Measurements from ENCODE around the gene DCHS2.

DCHS2 gene

DNA sequence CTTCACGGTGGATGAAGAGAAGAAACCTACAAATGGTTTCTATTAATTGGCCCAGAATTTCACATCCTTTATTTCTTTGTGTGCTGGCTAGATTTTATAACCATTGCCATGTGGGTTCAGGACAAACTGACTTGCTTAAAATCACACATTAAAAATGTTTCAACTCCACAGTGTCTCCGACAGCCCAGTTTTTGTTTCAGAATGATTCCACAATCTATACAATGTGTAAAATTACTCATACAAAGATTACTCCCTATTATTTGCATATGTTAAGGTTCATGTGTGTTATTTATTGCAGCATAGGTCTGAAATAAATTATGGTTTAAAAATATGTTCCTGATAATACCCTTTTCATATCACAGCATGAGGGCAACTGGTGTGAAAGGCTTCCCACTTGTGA is 20.6 kb downstream of the DCHS2 start:
- DNase-seq (ENCODE audit: low read depth): no peak
- Histone ChIP-seq H3K36me3 (ENCODE audit: control insufficient read depth, insufficient read depth, low read length, severe bottlenecking) (no peaks in the 10 kb centered on the region), H3K4me3 (ENCODE audit: low read length) (no peak overlapping the region), H3K4me1 (ENCODE audit: control insufficient read depth, insufficient read depth, low read length) (peaks cover 17% of the 10 kb centered on the region), H3K27me3 (replicated peaks; ENCODE audit: control insufficient read depth, insufficient read depth, low read length) (no peaks in the 10 kb centered on the region), H3K9ac (ENCODE audit: low read length) (no peak overlapping the region), H3K9me3 (ENCODE audit: control insufficient read depth, low read length) (no peaks in the 10 kb centered on the region)

DNA sequence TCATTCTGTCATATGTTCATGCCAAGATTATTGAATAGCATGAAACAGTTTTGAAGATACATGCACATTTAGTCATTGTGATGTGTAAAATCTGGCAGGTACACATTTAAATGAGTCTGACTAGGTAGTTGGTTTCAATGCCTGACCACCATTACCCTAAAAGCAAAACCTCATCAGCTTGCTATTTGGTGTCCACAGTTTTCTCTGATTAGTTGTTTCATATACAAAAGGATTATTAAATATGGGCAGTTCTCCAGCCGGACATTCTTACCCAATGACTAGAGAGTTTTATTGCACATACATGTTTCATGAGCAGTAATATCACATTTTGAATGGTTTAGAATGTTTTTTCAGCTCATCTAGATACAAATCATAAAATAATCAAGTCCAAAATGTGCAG is 23.7 kb downstream of the DCHS2 start:
- H3K27me3 ChIP-seq (replicated peaks; ENCODE audit: control insufficient read depth, insufficient read depth, low read length): no peaks in the 10 kb centered on the region
- DNase-seq (ENCODE audit: low read depth): no peak
- peaks cover 18% of the 10 kb centered on the region for H3K4me1 ChIP-seq (ENCODE audit: control insufficient read depth, insufficient read depth, low read length)

DNA sequence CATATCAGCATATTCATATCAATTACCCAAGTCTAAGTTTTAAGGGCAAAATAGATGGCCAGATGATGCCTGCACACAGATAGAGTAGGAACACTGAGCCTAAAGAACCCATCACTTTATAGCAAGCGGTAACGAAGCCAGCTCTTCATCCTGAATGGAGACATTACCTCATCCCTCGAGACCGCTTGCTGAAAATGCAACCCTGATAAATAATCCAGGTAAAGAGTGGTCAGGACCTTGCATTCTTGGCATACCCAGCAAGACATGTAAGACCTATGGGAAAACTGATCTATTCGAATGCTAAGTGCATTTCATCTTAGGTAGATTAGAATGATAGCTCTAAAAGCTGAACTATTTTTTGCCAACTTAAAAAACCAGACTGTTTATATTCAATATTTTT is 25.3 kb downstream of the DCHS2 start:
- Histone ChIP-seq H3K27me3 (replicated peaks; ENCODE audit: control insufficient read depth, insufficient read depth, low read length) (no peaks in the 10 kb centered on the region), H3K36me3 (ENCODE audit: control insufficient read depth, insufficient read depth, low read length, severe bottlenecking) (no peaks in the 10 kb centered on the region), H3K4me1 (ENCODE audit: control insufficient read depth, insufficient read depth, low read length) (peaks cover 12% of the 10 kb centered on the region), H3K9ac (ENCODE audit: low read length) (no peak overlapping the region), H3K9me3 (ENCODE audit: control insufficient read depth, low read length) (no peaks in the 10 kb centered on the region), H3K4me3 (ENCODE audit: low read length) (no peak overlapping the region)
- no peak for DNase-seq (ENCODE audit: low read depth)

More for the DNA sequence above, 23.7 kb downstream of the DCHS2 start:
- no peaks in the 10 kb centered on the region for H3K9me3 ChIP-seq (ENCODE audit: control insufficient read depth, low read length)
- no peak overlapping the region for H3K9ac ChIP-seq (ENCODE audit: low read length)
- no peak overlapping the region for H3K4me3 ChIP-seq (ENCODE audit: low read length)
- H3K36me3 ChIP-seq (ENCODE audit: control insufficient read depth, insufficient read depth, low read length, severe bottlenecking): no peaks in the 10 kb centered on the region

DNA sequence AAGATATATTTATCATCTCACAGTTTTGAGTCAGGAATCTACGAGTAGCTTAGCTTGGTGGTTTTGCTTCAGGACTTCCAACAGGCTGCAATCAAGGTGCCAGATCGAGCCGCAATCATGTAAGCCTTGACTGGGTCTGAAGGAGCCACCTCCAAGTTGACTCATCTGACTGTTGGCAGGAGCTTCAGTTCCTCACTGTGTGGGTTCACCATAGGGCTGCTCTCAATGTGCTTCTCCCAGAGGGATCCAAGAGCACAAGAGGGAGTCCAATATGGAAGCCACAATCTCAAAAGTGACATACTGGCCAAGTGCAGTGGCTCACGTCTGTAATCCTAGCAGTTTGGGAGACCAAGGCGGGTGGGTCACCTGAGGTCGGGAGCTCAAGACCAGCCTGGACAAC is 26.5 kb downstream of the DCHS2 start:
- H3K4me3 ChIP-seq (ENCODE audit: low read length): no peak overlapping the region
- H3K9me3 ChIP-seq (ENCODE audit: control insufficient read depth, low read length): no peaks in the 10 kb centered on the region
- no peak for DNase-seq (ENCODE audit: low read depth)
- no peak overlapping the region for H3K9ac ChIP-seq (ENCODE audit: low read length)
- H3K36me3 ChIP-seq (ENCODE audit: control insufficient read depth, insufficient read depth, low read length, severe bottlenecking): no peaks in the 10 kb centered on the region
- H3K4me1 ChIP-seq (ENCODE audit: control insufficient read depth, insufficient read depth, low read length): peaks cover 12% of the 10 kb centered on the region
- no peaks in the 10 kb centered on the region for H3K27me3 ChIP-seq (replicated peaks; ENCODE audit: control insufficient read depth, insufficient read depth, low read length)

DNA sequence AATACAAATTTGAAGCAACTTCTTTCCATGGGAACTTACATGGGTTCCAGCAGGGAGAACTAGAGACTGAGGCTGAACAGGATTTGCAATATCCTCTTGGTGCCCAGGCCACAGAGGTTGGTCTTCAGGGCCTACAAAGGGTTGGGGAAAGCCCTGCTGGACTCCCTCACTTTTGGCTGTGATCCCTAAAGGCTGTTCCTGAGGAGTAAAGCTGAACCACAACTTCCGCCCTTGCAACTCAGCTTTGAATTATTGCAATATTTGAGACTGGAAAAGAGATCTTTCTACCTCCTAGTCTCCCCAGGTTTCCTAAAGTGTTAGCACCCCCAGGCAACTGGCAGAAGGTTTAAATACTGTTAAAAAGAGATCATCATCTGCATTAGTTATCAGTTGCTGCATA is 26.9 kb downstream of the DCHS2 start:
- no peaks in the 10 kb centered on the region for H3K36me3 ChIP-seq (ENCODE audit: control insufficient read depth, insufficient read depth, low read length, severe bottlenecking)
- no peak for DNase-seq (ENCODE audit: low read depth)
- no peaks in the 10 kb centered on the region for H3K27me3 ChIP-seq (replicated peaks; ENCODE audit: control insufficient read depth, insufficient read depth, low read length)
- H3K9me3 ChIP-seq (ENCODE audit: control insufficient read depth, low read length): no peaks in the 10 kb centered on the region
- H3K4me1 ChIP-seq (ENCODE audit: control insufficient read depth, insufficient read depth, low read length): peaks cover 12% of the 10 kb centered on the region
- no peak overlapping the region for H3K4me3 ChIP-seq (ENCODE audit: low read length)
- no peak overlapping the region for H3K9ac ChIP-seq (ENCODE audit: low read length)

DNA sequence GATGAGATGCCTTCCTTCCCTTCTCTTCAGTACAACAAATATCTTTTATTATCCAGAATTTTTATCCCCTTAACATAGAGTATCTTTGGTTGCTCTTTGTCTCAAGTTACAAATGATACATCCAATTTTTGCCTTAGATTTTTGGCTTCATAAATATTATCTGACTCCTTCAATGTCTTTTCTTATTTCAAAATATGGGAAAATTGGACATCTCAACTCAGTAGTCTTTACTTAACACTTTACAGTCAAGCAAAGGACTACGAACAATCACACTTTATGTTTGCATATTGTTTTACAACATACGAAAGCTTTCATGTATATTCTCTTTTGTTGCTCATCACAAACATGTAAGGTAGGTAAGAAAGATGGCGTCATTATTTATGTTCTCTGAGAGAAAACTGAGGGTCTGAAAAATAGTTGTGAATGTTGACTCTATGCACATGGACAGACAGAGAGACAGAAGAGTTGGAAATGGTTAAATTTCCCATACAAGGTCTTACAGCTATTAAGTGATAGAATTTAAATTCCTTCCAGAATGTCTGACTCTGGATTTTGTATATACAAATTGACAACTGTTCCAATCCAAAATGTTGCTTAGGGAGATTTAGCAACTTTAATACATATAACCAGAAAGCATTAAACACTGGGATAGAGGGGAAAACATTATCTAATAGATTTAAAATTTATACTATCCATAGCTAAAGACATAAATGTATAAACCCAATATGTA is 29.4 kb downstream of the DCHS2 start:
- DNase-seq (ENCODE audit: low read depth): no peak
- Histone ChIP-seq H3K9me3 (ENCODE audit: control insufficient read depth, low read length) (no peaks in the 10 kb centered on the region), H3K27me3 (replicated peaks; ENCODE audit: control insufficient read depth, insufficient read depth, low read length) (no peaks in the 10 kb centered on the region), H3K4me1 (ENCODE audit: control insufficient read depth, insufficient read depth, low read length) (peaks cover 14% of the 10 kb centered on the region), H3K36me3 (ENCODE audit: control insufficient read depth, insufficient read depth, low read length, severe bottlenecking) (no peaks in the 10 kb centered on the region), H3K9ac (ENCODE audit: low read length) (no peak overlapping the region), H3K4me3 (ENCODE audit: low read length) (no peak overlapping the region)

DNA sequence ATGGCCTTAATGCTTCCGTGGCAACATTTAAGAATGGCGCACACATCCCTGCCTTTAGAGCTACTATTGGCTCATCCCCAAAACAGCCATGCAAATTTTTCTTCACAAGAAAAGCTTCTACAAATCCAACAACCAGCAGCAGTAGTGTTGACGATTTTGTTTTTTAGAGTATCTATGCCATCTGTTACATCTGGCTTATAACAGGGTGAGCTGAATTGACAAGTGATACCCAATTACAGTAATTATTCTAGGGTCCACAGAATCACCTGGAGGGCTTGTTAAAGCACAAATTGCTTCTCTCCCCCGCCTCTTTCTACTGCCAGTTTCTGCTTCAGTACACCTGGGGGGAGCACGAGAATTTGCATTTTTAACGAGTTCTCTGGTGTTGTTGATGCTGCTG is 34.1 kb downstream of the DCHS2 start:
- H3K36me3 ChIP-seq (ENCODE audit: control insufficient read depth, insufficient read depth, low read length, severe bottlenecking): no peaks in the 10 kb centered on the region
- H3K9ac ChIP-seq (ENCODE audit: low read length): no peak overlapping the region
- peaks cover 9% of the 10 kb centered on the region for H3K4me1 ChIP-seq (ENCODE audit: control insufficient read depth, insufficient read depth, low read length)
- H3K9me3 ChIP-seq (ENCODE audit: control insufficient read depth, low read length): peaks cover 2% of the 10 kb centered on the region
- DNase-seq (ENCODE audit: low read depth): no peak
- no peaks in the 10 kb centered on the region for H3K27me3 ChIP-seq (replicated peaks; ENCODE audit: control insufficient read depth, insufficient read depth, low read length)
- H3K4me3 ChIP-seq (ENCODE audit: low read length): no peak overlapping the region

DNA sequence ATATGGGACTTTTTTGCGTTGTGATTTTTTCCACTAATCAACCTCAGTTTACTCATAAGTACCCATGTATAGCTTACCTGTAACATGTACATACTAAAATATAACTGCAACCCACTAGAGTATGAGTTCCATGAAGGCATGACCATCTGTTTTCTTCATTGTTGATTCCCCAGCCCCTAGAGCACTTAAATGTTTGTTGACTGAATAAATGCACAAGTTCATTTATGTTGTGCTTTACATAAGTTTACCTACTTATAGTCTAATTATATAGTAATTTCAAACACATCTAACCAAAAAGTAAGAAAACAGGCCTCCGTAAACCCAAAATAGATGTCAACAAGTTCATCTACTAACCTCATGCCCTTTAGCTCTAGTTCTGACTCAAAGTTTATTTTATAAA is 34.7 kb downstream of the DCHS2 start:
- H3K27me3 ChIP-seq (replicated peaks; ENCODE audit: control insufficient read depth, insufficient read depth, low read length): no peaks in the 10 kb centered on the region
- H3K36me3 ChIP-seq (ENCODE audit: control insufficient read depth, insufficient read depth, low read length, severe bottlenecking): no peaks in the 10 kb centered on the region
- peaks cover 9% of the 10 kb centered on the region for H3K4me1 ChIP-seq (ENCODE audit: control insufficient read depth, insufficient read depth, low read length)
- H3K9ac ChIP-seq (ENCODE audit: low read length): no peak overlapping the region
- no peak for DNase-seq (ENCODE audit: low read depth)
- peaks cover 2% of the 10 kb centered on the region for H3K9me3 ChIP-seq (ENCODE audit: control insufficient read depth, low read length)
- no peak overlapping the region for H3K4me3 ChIP-seq (ENCODE audit: low read length)

DNA sequence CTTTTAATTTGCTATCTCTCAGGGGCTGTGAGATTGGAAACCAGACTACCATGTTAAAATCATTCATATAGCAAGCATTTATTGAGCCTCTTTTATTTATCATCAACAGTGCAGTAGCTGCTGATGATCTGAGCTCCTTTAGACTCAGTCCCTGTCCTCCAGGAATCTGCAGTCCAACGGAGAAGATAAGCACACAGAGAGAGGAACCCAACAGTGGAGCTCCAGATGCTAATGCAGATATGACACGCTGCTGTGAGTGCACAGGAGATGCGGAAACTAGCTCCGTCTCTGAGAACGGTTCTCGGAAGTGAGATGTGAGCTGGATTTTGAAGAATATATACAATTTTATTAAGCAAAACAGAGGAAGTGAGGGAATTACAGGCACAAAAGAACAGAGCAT is 35.4 kb downstream of the DCHS2 start:
- H3K9me3 ChIP-seq (ENCODE audit: control insufficient read depth, low read length): peaks cover 2% of the 10 kb centered on the region
- DNase-seq (ENCODE audit: low read depth): no peak
- no peaks in the 10 kb centered on the region for H3K27me3 ChIP-seq (replicated peaks; ENCODE audit: control insufficient read depth, insufficient read depth, low read length)
- H3K9ac ChIP-seq (ENCODE audit: low read length): no peak overlapping the region
- H3K4me1 ChIP-seq (ENCODE audit: control insufficient read depth, insufficient read depth, low read length): peaks cover 9% of the 10 kb centered on the region
- no peaks in the 10 kb centered on the region for H3K36me3 ChIP-seq (ENCODE audit: control insufficient read depth, insufficient read depth, low read length, severe bottlenecking)
- H3K4me3 ChIP-seq (ENCODE audit: low read length): no peak overlapping the region

DNA sequence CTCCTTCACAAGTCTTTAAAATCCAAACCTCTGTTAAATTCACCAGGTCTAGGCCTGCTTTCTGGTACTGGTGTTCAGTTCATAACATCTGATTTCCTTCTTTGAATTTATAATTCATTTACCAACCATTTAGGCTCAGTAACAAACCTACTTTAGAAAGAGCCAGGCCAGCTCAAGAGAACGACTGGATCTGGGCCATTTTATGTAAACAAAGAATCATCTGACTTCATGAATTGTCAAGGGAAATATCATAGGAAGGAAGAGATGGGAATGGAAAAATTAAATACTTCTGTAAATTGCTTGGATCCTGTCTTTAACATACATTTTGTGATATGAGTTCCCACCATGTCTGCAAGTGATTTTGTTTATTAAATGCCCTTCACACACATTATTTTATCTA is 36.5 kb downstream of the DCHS2 start:
- H3K4me3 ChIP-seq (ENCODE audit: low read length): no peak overlapping the region
- no peak for DNase-seq (ENCODE audit: low read depth)
- H3K27me3 ChIP-seq (replicated peaks; ENCODE audit: control insufficient read depth, insufficient read depth, low read length): no peaks in the 10 kb centered on the region
- H3K4me1 ChIP-seq (ENCODE audit: control insufficient read depth, insufficient read depth, low read length): peaks cover 9% of the 10 kb centered on the region
- peaks cover 2% of the 10 kb centered on the region for H3K9me3 ChIP-seq (ENCODE audit: control insufficient read depth, low read length)
- no peak overlapping the region for H3K9ac ChIP-seq (ENCODE audit: low read length)
- H3K36me3 ChIP-seq (ENCODE audit: control insufficient read depth, insufficient read depth, low read length, severe bottlenecking): no peaks in the 10 kb centered on the region

DNA sequence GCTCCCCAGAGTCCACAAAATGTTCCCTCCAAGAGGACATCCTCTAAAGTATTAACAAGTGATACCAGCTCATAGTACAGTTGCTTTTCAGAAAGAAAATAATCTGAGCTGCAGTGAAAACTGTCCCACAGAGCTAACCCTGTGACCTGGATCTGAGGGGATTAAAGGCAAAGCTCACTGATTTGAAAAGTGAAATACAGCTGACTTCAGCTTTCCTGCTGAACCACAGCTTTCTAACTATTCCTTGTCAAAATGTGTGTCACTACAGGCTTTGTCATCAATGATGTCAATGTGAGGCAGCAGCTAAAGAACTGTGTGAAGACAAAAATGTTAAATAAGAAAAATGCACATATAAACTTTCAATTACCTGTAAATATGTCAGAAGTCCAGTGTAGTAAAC is 36.9 kb downstream of the DCHS2 start:
- Histone ChIP-seq H3K4me3 (ENCODE audit: low read length) (no peak overlapping the region), H3K4me1 (ENCODE audit: control insufficient read depth, insufficient read depth, low read length) (peaks cover 9% of the 10 kb centered on the region), H3K9ac (ENCODE audit: low read length) (no peak overlapping the region), H3K9me3 (ENCODE audit: control insufficient read depth, low read length) (peaks cover 2% of the 10 kb centered on the region), H3K27me3 (replicated peaks; ENCODE audit: control insufficient read depth, insufficient read depth, low read length) (no peaks in the 10 kb centered on the region), H3K36me3 (ENCODE audit: control insufficient read depth, insufficient read depth, low read length, severe bottlenecking) (no peaks in the 10 kb centered on the region)
- no peak for DNase-seq (ENCODE audit: low read depth)

DNA sequence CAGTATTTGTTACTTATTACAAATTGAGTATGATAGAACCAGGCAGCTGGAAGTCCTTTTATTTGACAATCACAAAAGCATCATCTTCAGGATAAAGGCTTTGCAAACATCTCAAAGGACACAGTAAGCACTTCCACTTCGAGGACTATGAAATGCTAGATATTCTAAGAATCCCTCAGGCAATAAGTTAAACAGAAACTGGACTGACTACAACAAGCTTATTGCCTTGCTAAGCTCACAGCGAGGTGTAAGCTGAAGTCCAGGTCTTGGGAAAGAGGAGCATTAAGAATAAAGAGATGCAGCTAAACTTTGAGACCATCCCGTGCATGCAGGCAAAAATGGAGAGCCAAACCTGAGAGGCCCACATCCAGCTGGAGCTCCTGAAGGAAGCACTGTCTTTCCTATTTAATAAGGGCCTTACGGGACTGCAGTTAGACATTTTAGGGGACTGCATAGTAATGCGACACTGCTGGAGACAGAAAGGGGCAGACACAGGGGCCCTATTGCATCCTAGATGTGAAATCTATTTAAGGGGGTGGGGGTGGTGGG is 38.7 kb downstream of the DCHS2 start:
- H3K4me1 ChIP-seq (ENCODE audit: control insufficient read depth, insufficient read depth, low read length): no peaks in the 10 kb centered on the region
- no peaks in the 10 kb centered on the region for H3K27me3 ChIP-seq (replicated peaks; ENCODE audit: control insufficient read depth, insufficient read depth, low read length)
- H3K9ac ChIP-seq (ENCODE audit: low read length): no peak overlapping the region
- H3K9me3 ChIP-seq (ENCODE audit: control insufficient read depth, low read length): peaks cover 2% of the 10 kb centered on the region
- DNase-seq (ENCODE audit: low read depth): no peak
- H3K36me3 ChIP-seq (ENCODE audit: control insufficient read depth, insufficient read depth, low read length, severe bottlenecking): no peaks in the 10 kb centered on the region
- H3K4me3 ChIP-seq (ENCODE audit: low read length): no peak overlapping the region
